ENCODE results near the gene IZUMO1. TPM values are rescaled to one million over a fixed set of nuclear protein-coding genes. Genes with fewer than 3 reads are reported as not detected.

Gene IZUMO1
- total and polyA plus RNA-seq, 2 of the 4 experiments (the other 2 are of a cell fraction): not detected

DNA sequence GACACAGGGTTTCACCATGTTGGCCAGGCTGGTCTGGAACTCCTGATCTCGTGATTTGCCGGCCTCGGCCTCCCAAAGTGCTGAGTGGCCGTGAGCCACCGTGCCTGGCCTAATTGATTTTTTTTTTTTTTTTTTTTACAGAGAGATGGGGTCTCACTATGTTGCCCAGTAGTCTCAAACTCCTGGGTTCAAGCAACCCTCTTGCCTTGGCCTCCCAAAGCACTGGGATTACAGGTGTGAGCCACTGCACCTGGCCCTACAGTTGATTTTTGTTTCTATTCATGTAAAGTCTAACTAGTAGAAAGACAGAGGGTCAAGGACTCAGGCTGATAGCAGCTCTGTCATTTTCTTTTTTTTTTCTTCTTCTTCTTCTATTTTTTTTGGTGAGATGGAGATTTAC is 30.4 kb upstream of the IZUMO1 start:
- ATAC-seq (ENCODE audit: low read depth) (no peak), DNase-seq (no peak)
- no peak overlapping the region for H2BK5ac ChIP-seq (ENCODE audit: low read depth, low read length, poor library complexity, severe bottlenecking)
- H3K4me1 ChIP-seq (ENCODE audit: control insufficient read depth, insufficient read depth, low read length): peaks cover 5% of the 10 kb centered on the region
- dilution Hi-C loops (cut with HindIII; ENCODE audit: low sequenced_read_pairs, unreplicated experiment) (no loop called here), in situ Hi-C loops (cut with MboI; ENCODE audit: low sequenced_read_pairs) (no loop called here), intact Hi-C loops (cut with micrococcal nuclease) (no loop called here)
- no peak overlapping the region for H3K9ac ChIP-seq (ENCODE audit: low read depth, low read length)
- BruUV-seq (replicated peaks): no TSS peak
- TF ChIP-seq MAFK (IDR thresholded peaks at IDR 0.05; ENCODE audit: low read depth, low read length): no peak
- no peak for TF ChIP-seq MAZ (IDR thresholded peaks at IDR 0.05; ENCODE audit: borderline replicate concordance, low read depth, low read length)
- no peak for TF ChIP-seq CHD1 (IDR thresholded peaks at IDR 0.05; ENCODE audit: low read depth, low read length)
- TF ChIP-seq POLR2A (IDR thresholded peaks at IDR 0.05; ENCODE audit: low read depth, low read length): no peak
- no peak for TF ChIP-seq SMC3 (IDR thresholded peaks at IDR 0.05; ENCODE audit: low read depth, low read length)
- no peak overlapping the region for H2AFZ ChIP-seq (replicated peaks; ENCODE audit: low read length, poor library complexity)
- H2BK15ac ChIP-seq (ENCODE audit: low read depth, low read length): no peak overlapping the region
- H3K79me1 ChIP-seq (ENCODE audit: low read depth in 1 of 2, low read length in 2 of 2): no peaks in the 10 kb centered on the region
- no peak overlapping the region for H3K27ac ChIP-seq (ENCODE audit: insufficient read depth, low read length)
- H3K9me1 ChIP-seq (ENCODE audit: insufficient read depth, low read length): no peaks in the 10 kb centered on the region
- H4K20me1 ChIP-seq (ENCODE audit: insufficient read depth, low read length): no peaks in the 10 kb centered on the region
- H2BK20ac ChIP-seq (ENCODE audit: low read depth, low read length): no peak overlapping the region
- no peaks in the 10 kb centered on the region for H3K27me3 ChIP-seq (ENCODE audit: control insufficient read depth, insufficient read depth, low read length)
- WGBS, 2 experiments (ENCODE audit: extremely low coverage in 2 of 2, insufficient read length in 1 of 2): no CpG with 5 or more reads among the region's 5 CpGs
- H2AK5ac ChIP-seq (ENCODE audit: low read depth, low read length): no peak overlapping the region
- POLR2A ChIA-PET (ENCODE audit: unreplicated experiment): no interaction called here
- CTCF ChIA-PET: no interaction called here
- no peak overlapping the region for H3K4me3 ChIP-seq (ENCODE audit: insufficient read depth, low read depth, low read length)
- H3K56ac ChIP-seq (ENCODE audit: extremely low read depth, insufficient read depth, low read length): no peak overlapping the region
- H3K23ac ChIP-seq (ENCODE audit: low read depth, low read length): no peak overlapping the region
- no peak overlapping the region for H4K8ac ChIP-seq (ENCODE audit: low read depth in 2 of 2, low read length in 2 of 2)
- no peaks in the 10 kb centered on the region for H3K9me3 ChIP-seq (ENCODE audit: control insufficient read depth, insufficient read depth, low read length)
- H4K5ac ChIP-seq (ENCODE audit: low read depth, low read length): no peak overlapping the region
- H3K36me3 ChIP-seq (ENCODE audit: control insufficient read depth, insufficient read depth, low read length): no peaks in the 10 kb centered on the region
- no peak overlapping the region for H3K18ac ChIP-seq (ENCODE audit: low read depth, low read length)
- no peak overlapping the region for H3K4me2 ChIP-seq (ENCODE audit: low read depth, low read length)
- H3K4ac ChIP-seq (ENCODE audit: low read depth, low read length): no peak overlapping the region
- no peak overlapping the region for H2AK9ac ChIP-seq (replicated peaks; ENCODE audit: low read depth, low read length, poor library complexity)
- H2BK120ac ChIP-seq (ENCODE audit: low read depth, low read length): no peak overlapping the region
- H4K91ac ChIP-seq (ENCODE audit: insufficient read depth, low read depth, low read length): no peak overlapping the region
- no peak overlapping the region for H3K14ac ChIP-seq (replicated peaks; ENCODE audit: low read depth, low read length)
